HG03439 (cell line): Measurements from ENCODE around the gene ACP4.
"Not testable (repeated sequence)": the region's sequence is repeated elsewhere in the genome, so short reads cannot be mapped to it uniquely, and the experiment has no call there.

Experiments
- ATAC-seq: cut with Tn5 transposase; IDR thresholded peaks from one replicate; pipeline ENCODE4 v1.9.1; 2021; ENCODE audit warnings: mild to moderate bottlenecking, moderate library complexity; ENCODE audit not compliant: unreplicated experiment

Gene ACP4

GRCh38 chr19:50796634-50797428 lies 6.6 kb downstream of the ACP4 start:
- no peak for ATAC-seq

GRCh38 chr19:50797429-50797780 lies 7.2 kb downstream of the ACP4 start:
- ATAC-seq: no peak

- no peak for ATAC-seq
Measured at GRCh38 chr19:50797781-50798658, 7.8 kb downstream of the ACP4 start.

GRCh38 chr19:50798659-50799546 lies 8.7 kb downstream of the ACP4 start:
- ATAC-seq: no peak

GRCh38 chr19:50799547-50799851 lies 9.3 kb downstream of the ACP4 start:
- no peak for ATAC-seq

GRCh38 chr19:50801107-50801506 lies 10.9 kb downstream of the ACP4 start:
- no peak for ATAC-seq

GRCh38 chr19:50803633-50804419 lies 13.6 kb downstream of the ACP4 start:
- no peak for ATAC-seq

- peak; percentile 94 for ATAC-seq
Measured at GRCh38 chr19:50804420-50805272, 14.4 kb downstream of the ACP4 start.

GRCh38 chr19:50808856-50809255 lies 18.6 kb downstream of the ACP4 start:
- no peak for ATAC-seq

GRCh38 chr19:50811622-50812238 lies 21.5 kb downstream of the ACP4 start:
- ATAC-seq: not testable (repeated sequence)

GRCh38 chr19:50812474-50812873 lies 22.3 kb downstream of the ACP4 start:
- no peak for ATAC-seq

GRCh38 chr19:50814883-50815282 lies 24.7 kb downstream of the ACP4 start:
- ATAC-seq: no peak

- ATAC-seq: no peak
Measured at GRCh38 chr19:50815439-50815838, 25.2 kb downstream of the ACP4 start.

GRCh38 chr19:50817941-50818858 lies 28.0 kb downstream of the ACP4 start:
- peak; percentile 52 for ATAC-seq

GRCh38 chr19:50818859-50819472 lies 28.8 kb downstream of the ACP4 start:
- ATAC-seq: no peak

GRCh38 chr19:50819636-50820035 lies 29.4 kb downstream of the ACP4 start:
- ATAC-seq: no peak

GRCh38 chr19:50820086-50820485 lies 29.9 kb downstream of the ACP4 start:
- ATAC-seq: no peak
